ES-I3 (cell line): Measurements from ENCODE around the gene GNB5.

Source experiments
- H3K36me3 ChIP-seq: 2 replicates; pipeline ENCODE4 v1.6.1; 2013; ENCODE audit warnings: mild to moderate bottlenecking, low read length, control low read depth, moderate library complexity; ENCODE audit not compliant: insufficient read depth
- H3K4me1 ChIP-seq: 2 replicates; pipeline ENCODE4 v1.6.1; 2013; ENCODE audit warnings: mild to moderate bottlenecking, control low read depth, low read length; ENCODE audit not compliant: insufficient read depth
- H3K9ac ChIP-seq: 2 replicates; pipeline ENCODE4 v1.6.1; 2013; ENCODE audit warnings: low read depth, mild to moderate bottlenecking, low read length, moderate library complexity
- H3K9me3 ChIP-seq: 2 replicates; pipeline ENCODE4 v1.6.1; 2013; ENCODE audit warnings: mild to moderate bottlenecking, low read length, moderate library complexity; ENCODE audit not compliant: control insufficient read depth, insufficient read depth

GNB5 gene

GRCh38 chr15:52220937-52221660 lies 29.9 kb upstream of the GNB5 start:
- H3K9me3 ChIP-seq: no peaks in the 10 kb centered on the region
- no peaks in the 10 kb centered on the region for H3K4me1 ChIP-seq
- peaks cover 11% of the 10 kb centered on the region for H3K36me3 ChIP-seq
- H3K9ac ChIP-seq: no peak overlapping the region

GRCh38 chr15:52220251-52220650 lies 29.1 kb upstream of the GNB5 start:
- Histone ChIP-seq H3K9ac (no peak overlapping the region), H3K4me1 (no peaks in the 10 kb centered on the region), H3K9me3 (no peaks in the 10 kb centered on the region), H3K36me3 (peaks cover 11% of the 10 kb centered on the region)

- Histone ChIP-seq H3K9ac (no peak overlapping the region), H3K36me3 (peaks cover 10% of the 10 kb centered on the region), H3K4me1 (no peaks in the 10 kb centered on the region), H3K9me3 (no peaks in the 10 kb centered on the region)
These were observed 27.6 kb upstream of the GNB5 start for GRCh38 chr15:52218816-52219215.

- no peaks in the 10 kb centered on the region for H3K9me3 ChIP-seq
- no peaks in the 10 kb centered on the region for H3K4me1 ChIP-seq
- H3K36me3 ChIP-seq: peaks cover 10% of the 10 kb centered on the region
- H3K9ac ChIP-seq: no peak overlapping the region
These were observed 27.2 kb upstream of the GNB5 start for GRCh38 chr15:52218371-52218770.

GRCh38 chr15:52217186-52217585 lies 26.0 kb upstream of the GNB5 start:
- Histone ChIP-seq H3K9me3 (no peaks in the 10 kb centered on the region), H3K36me3 (peaks cover 10% of the 10 kb centered on the region), H3K9ac (no peak overlapping the region), H3K4me1 (no peaks in the 10 kb centered on the region)

- H3K36me3 ChIP-seq: peaks cover 19% of the 10 kb centered on the region
- H3K9ac ChIP-seq: no peak overlapping the region
- no peaks in the 10 kb centered on the region for H3K9me3 ChIP-seq
- no peaks in the 10 kb centered on the region for H3K4me1 ChIP-seq
These were observed 23.4 kb upstream of the GNB5 start for GRCh38 chr15:52214553-52214952.

GRCh38 chr15:52213206-52213605 lies 22.0 kb upstream of the GNB5 start:
- Histone ChIP-seq H3K9me3 (no peaks in the 10 kb centered on the region), H3K36me3 (peaks cover 17% of the 10 kb centered on the region; the same call in 1 of the 2 replicates), H3K9ac (no peak overlapping the region), H3K4me1 (no peaks in the 10 kb centered on the region; the same call in 1 of the 2 replicates)

GRCh38 chr15:52208306-52208946 lies 17.2 kb upstream of the GNB5 start:
- no peaks in the 10 kb centered on the region; the same call in 1 of the 2 replicates for H3K4me1 ChIP-seq
- H3K9me3 ChIP-seq: no peaks in the 10 kb centered on the region
- no peak overlapping the region for H3K9ac ChIP-seq
- H3K36me3 ChIP-seq: peaks cover 20% of the 10 kb centered on the region

GRCh38 chr15:52207191-52207590 lies 16.0 kb upstream of the GNB5 start:
- Histone ChIP-seq H3K36me3 (peaks cover 20% of the 10 kb centered on the region), H3K9ac (no peak overlapping the region), H3K9me3 (no peaks in the 10 kb centered on the region), H3K4me1 (no peaks in the 10 kb centered on the region; the same call in 1 of the 2 replicates)

- no peaks in the 10 kb centered on the region for H3K9me3 ChIP-seq
- H3K36me3 ChIP-seq: peaks cover 15% of the 10 kb centered on the region
- no peaks in the 10 kb centered on the region; the same call in 1 of the 2 replicates for H3K4me1 ChIP-seq
- no peak overlapping the region for H3K9ac ChIP-seq
These were observed 15.3 kb upstream of the GNB5 start for GRCh38 chr15:52206446-52206845.

GRCh38 chr15:52204657-52205056 lies 13.5 kb upstream of the GNB5 start:
- H3K36me3 ChIP-seq: peaks cover 10% of the 10 kb centered on the region
- no peaks in the 10 kb centered on the region for H3K9me3 ChIP-seq
- no peak overlapping the region for H3K9ac ChIP-seq
- H3K4me1 ChIP-seq: no peaks in the 10 kb centered on the region; the same call in 1 of the 2 replicates

- Histone ChIP-seq H3K9me3 (no peaks in the 10 kb centered on the region), H3K36me3 (peaks cover 10% of the 10 kb centered on the region), H3K9ac (no peak overlapping the region), H3K4me1 (no peaks in the 10 kb centered on the region)
These were observed 9.7 kb upstream of the GNB5 start for GRCh38 chr15:52200831-52201365.

GRCh38 chr15:52199271-52199670 lies 8.1 kb upstream of the GNB5 start:
- Histone ChIP-seq H3K4me1 (no peaks in the 10 kb centered on the region), H3K9me3 (no peaks in the 10 kb centered on the region), H3K9ac (no peak overlapping the region), H3K36me3 (peaks cover 5% of the 10 kb centered on the region; the same call in 1 of the 2 replicates)

- Histone ChIP-seq H3K9ac (no peak overlapping the region), H3K4me1 (no peaks in the 10 kb centered on the region), H3K36me3 (peaks cover 3% of the 10 kb centered on the region; the same call in 1 of the 2 replicates), H3K9me3 (no peaks in the 10 kb centered on the region)
These were observed 5.7 kb upstream of the GNB5 start for GRCh38 chr15:52196891-52197290.

- Histone ChIP-seq H3K4me1 (no peaks in the 10 kb centered on the region), H3K9me3 (no peaks in the 10 kb centered on the region), H3K9ac (no peak overlapping the region), H3K36me3 (no peaks in the 10 kb centered on the region)
These were observed 2.6 kb upstream of the GNB5 start for GRCh38 chr15:52193791-52194190.
